ENCODE measurements around the gene SP140L.
A peak's percentile ranks its signal among the peaks of the same experiment; 100 is the strongest.
"Not testable (repeated sequence)": the region's sequence is repeated elsewhere in the genome, so short reads cannot be mapped to it uniquely, and the experiment has no call there.

SP140L gene

DNA sequence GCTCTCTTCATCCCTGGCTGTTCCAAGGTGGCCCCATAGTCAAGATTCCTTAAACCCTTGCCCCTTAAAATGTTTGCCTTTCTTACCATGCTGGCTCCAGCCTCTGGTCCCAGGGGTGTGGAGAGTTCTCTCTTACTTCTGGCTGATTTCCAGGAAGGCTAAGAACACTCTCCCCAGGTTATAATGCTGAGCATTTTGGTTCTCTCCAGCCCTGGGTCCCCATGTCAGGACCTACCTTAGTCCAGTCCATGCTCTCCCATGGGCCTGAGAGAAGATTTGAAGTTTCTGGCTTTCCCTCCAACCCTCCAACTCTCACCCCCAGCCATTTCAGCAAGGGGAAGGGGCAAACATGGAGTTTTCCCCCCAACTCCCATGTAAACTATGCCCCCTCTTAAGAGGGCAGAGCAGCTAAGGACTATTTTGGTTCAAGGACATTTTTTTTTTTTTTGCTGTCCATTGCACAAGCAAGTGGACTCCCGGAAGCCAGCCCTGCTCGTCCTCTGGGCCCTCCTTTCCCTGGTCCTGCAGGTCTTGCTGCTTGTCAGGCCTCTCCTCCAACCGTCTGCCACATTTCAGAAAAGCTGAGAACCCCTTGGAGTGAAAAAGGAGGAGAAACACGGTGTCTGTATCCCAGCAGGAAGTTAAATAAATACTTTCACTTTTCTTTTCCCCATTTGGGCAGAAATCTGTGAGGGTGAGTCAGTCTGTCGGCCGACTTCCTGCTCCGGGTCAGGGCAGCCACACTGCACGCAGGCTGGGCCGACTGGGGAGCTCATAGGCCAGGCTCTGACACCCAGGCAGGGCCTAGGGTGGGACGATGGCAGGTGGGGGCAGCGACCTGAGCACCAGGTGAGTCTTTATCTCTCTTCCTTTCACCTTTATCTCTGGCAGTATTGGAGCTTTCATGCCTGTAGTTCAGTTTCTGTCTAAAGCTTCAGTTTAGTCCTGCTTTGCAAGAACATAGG lies at the start of gene SP140L:
Gene SP140L, plus strand, starts transcription at position 741 of the 965 bp plus-strand sequence. Its CDS starts 77 bp downstream, at position 818.
- peak; percentile 68 for DNase-seq

DNA sequence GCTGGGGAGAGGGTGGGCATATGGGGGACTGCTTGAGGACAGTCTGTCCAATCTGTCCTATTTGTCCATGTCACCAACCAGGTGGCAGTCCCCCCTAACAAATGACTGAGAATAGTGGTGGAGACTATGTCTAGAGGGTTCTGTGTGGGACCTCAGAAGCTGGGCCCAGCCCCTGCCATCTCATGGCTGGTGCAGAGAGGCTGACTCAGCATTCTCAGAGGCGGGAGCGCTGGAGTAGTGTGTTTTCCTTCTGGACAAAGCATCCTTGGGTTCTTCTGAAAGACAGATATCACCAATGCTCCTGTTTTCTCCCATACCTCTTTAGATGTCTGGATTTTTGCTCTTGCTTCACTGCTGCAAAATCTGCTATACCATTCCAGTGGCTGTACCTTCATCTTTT lies 44.1 kb upstream of the SP140L start:
- no peak for DNase-seq

DNA sequence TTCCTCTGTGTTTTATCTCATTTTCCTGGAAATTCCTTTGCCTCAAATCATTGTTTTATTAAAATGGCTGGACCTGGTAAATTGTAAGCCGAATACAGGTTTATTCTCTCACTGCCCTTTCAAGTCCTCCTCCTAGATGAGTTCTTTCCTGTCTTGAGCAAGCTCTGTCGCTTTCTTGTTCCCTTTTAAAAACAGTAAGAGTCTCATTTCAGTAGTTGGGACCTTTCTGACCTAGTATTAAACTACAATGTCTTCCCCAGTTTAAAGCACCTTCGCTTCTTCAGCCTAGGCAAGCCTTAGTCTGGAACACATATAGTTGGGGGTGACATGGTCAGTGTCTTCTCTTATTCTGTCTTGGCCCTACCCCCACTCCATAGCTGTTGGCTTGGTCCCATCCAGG lies 40.9 kb upstream of the SP140L start:
- no peak for DNase-seq

DNA sequence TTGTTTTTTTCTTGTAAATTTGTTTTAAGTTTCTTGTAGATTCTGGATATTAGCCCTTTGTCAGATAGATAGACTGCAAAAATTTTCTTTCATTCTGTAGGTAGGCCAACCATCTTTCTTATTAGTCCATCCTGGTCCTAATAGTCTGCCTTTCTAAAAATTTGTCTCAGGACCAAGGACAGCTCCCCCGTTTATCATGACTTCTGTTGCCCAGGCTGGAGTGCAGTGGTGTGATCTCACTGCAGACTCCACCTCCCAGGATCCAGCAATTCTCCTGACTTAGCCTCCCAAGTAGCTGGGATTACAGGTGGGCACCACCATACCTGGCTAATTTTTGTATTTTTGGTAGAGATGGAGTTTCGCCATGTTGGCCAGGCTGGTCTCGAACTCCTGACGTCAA lies 37.7 kb upstream of the SP140L start:
- DNase-seq, result not testable (repeated sequence)

DNA sequence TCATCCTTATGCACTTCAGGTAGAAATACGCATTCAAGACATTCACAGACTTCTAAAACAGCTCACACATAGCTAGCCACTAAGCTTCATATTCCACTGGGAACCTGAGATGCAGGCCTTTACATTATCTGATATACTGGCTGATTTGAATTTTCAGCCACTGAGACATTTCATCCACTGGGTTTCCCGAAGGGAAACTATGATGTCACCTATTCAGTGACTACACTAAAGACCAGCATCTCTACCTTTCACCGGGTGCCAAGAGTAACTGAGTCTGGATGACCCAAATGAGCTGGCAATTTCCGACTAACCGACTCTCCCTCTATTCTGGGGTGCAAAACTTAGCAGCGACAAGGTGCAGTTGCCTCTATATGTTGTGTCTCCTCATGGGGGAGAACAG lies 31.8 kb upstream of the SP140L start:
- DNase-seq, result no peak

DNA sequence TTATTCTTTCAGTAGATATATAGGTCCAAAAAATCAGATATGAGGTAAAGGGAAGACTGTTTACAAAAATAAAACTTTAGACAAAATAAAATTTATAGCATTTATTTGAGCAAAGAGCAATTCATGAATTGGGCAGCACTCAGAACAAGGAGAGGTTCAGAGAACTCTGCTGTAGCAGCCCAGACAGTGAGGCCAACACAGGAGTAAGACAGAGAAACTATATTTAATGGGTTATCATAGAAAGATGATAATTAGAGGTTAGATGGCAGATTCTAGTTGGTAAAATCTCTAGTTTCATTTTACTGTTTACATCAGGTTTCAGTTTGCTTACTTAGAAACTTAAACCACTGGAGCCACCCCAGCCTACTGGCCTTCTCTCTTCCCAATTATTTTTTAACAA lies 30.1 kb upstream of the SP140L start:
- no peak for DNase-seq

DNA sequence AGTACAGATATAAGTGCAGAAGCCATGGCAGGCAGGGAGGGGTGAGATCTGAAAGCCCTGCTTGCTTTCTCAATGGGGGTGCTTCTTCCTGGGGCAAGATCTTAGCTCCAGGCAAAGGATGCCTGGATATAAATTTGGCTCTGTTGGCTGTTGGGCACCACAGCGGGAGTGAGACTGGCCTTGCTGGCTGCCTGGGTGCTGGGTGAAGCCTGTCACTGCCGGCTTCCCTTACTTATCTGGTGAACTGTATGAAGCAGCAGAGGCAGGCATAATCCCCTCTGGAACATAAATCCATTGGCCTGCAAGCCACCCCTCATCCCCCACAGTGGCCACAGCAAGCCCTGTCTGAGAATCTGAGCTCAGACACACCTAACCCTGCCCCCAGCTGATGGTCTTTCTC lies 27.4 kb upstream of the SP140L start:
- no peak for DNase-seq

DNA sequence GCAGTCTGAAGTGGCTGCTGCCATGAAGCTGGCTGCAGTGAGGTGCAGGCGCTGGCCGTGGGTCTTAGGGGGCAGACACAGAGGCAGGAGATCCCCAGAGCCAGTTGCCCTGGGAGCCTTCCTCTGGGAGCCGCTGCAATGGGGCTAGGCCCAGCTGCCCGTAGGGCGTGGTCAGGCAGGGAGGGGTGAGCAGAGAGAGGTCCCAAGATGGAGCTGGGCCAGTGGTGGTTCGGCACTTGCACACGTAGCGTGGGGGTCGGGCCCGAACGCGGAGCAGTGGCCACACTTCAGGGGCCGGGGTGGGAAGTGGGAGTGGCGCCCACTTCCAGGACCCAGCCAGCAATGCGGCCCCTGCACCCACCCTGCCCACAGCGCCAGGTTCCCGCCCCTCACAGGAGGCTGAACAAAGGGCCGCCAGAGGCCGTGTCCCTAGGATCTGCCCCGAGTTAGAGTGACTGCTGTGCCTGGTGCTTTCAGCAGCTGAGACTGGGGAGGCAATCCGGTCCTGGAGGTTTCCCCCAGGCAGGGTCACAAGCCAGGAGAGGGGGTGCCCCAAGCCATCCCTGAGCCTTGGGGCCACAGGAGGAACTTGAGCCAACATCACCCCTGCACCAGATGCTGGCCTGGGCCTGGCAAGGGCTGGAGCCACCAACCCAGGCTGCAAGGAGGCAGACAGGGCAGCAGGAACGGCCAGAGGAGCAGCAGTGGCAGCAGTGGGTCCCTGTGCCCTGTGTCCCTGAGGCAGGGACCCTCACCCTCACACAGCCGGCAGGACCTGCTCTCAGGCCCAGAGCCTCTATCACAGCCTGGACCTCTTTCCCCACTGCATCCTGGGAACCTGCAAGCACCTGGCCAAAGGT lies 21.3 kb upstream of the SP140L start:
- DNase-seq, result no peak

DNA sequence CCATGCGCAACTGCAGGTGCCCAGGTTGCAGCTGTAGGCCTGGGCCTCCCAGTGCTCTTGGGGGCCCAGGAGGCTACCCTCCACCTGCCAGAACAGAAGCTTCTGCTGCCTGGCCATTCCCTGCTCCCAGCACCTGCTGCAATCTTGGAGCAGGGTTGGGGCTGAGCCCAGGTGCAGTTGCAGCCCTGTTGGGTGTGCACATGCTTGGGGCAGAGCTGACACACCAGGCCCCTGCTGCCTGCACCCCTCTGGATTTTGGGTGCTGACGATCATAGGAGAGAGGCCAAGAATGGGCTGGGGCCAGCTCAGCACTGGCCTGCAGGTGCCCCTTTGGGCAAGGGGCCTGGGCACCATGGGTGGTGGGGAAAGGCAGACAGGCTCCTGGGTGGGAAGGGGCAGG lies 20.5 kb upstream of the SP140L start:
- no peak for DNase-seq

DNA sequence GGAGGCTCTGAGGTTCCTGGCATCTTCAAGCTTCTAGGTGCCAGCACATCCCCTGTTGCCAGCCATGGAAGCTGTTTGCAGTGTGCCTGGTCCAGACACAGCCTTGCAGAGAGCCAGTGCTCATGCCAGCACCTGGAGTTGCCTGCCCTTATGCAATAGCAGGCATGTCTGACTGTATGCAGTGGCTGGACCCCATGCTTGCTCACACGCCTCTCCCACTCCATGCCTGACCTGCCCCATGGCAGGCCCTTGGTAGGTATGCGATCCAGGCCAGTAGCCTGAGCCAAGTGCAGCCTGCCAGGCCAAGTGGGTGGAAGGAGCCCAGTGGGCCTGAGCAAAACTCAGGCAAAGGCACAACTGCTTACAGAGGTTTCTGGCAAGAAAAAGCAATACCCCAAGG lies 19.5 kb upstream of the SP140L start:
- no peak for DNase-seq

DNA sequence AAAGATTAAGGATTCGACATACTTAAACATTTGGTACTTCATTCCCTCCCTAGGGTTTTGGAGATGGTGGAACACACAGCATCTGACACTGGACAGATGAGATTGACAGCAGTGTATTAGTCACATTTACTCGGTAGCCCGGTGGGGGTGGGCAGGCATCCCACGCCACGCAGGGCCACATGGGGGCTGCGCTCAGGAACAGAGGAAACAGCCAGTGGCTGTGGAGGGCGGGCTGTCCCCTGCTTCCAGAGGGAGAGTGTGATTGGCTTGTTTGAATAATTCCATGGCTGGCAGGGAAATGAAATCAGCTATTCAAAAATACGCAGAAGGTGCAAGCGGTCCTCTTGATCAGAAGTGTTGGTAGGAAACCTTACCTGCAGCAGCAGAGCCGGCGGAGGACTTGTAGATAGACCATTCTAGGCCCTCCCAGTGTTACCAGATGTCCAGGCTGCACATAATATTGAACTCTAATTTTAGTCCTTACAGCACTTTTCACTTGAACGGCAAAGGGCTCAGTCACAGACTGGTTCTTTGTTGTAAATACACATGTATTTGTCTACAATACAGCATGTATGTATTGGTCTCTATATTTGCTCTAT lies 18.5 kb upstream of the SP140L start:
- DNase-seq, result no peak

DNA sequence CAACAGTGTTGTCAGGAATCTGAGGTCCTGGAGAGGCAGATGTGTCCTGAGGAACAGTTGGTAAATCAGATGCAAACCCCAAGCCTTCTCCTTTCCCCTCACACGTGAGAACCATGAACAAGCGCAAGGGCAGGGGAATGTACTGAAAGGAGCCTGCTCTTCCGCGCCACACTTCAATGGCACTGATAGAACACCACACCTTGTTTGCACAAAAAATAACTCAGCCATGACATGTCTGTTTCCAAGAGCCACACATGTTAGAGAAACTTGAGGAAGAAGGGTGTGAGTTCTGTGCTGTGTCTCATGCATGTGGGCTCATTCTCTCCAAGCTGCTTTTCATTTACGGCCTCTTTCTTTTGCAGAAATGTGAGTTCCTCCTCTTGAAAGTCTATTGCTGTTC lies 16.2 kb upstream of the SP140L start:
- DNase-seq, result not testable (repeated sequence)

DNA sequence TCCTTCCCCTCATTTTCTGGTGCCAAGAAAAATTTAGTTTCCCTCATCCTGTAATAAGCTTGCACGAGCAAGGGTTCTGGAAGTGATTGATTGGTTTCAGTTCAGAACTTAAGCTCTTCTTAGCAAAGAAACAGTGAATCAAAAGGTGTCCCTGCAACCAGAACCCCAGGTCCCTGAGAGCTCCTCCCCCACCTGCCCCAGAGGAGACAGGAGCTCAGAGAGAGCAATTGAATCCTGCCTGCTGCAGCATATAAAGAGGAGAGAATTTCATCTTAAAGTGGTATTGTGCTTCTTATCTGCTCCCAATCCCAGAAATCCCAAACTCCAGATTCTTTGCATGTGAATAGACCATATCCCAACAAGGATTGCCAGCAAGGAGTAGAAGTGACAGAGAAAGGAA lies 15.4 kb upstream of the SP140L start:
- not testable (repeated sequence) for DNase-seq

DNA sequence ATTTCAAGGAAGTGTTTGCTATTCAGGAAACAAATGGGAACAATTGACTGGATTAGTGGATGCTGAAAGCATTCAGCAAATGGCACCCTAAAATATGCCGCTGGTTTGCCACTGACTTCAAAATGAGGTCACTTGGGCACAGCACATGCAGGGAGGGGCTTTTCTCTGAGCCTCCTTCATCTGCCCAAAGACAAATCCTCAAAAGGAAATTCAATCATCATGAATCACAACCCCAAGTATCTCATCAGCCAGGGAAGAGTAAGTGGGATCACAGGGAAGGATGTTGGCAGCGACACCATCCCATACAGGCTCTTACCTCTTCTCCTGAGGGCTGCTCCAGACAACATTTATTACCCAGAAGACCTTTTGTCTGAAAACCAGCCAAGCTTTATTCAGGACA lies 14.4 kb upstream of the SP140L start:
- DNase-seq, result no peak

DNA sequence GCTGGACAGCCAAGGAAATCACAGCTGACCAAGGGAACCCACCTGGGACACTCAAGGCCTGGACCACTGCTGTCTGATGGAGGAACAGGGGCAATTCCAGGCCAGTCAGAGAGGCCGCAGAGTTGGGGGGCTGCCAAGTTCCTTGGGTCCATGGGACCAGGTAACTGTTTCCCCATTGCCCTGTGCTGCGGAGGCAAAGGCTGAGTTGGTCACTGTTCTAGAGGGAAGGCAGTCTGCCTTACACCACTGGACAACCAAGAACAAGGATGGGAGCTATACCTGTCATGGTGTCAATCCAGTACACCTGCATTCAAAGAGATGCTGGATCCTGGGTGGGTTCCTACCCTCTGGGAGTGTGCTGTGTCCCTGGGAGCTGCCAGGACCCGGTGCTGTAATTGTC lies 9.6 kb upstream of the SP140L start:
- no peak for DNase-seq

DNA sequence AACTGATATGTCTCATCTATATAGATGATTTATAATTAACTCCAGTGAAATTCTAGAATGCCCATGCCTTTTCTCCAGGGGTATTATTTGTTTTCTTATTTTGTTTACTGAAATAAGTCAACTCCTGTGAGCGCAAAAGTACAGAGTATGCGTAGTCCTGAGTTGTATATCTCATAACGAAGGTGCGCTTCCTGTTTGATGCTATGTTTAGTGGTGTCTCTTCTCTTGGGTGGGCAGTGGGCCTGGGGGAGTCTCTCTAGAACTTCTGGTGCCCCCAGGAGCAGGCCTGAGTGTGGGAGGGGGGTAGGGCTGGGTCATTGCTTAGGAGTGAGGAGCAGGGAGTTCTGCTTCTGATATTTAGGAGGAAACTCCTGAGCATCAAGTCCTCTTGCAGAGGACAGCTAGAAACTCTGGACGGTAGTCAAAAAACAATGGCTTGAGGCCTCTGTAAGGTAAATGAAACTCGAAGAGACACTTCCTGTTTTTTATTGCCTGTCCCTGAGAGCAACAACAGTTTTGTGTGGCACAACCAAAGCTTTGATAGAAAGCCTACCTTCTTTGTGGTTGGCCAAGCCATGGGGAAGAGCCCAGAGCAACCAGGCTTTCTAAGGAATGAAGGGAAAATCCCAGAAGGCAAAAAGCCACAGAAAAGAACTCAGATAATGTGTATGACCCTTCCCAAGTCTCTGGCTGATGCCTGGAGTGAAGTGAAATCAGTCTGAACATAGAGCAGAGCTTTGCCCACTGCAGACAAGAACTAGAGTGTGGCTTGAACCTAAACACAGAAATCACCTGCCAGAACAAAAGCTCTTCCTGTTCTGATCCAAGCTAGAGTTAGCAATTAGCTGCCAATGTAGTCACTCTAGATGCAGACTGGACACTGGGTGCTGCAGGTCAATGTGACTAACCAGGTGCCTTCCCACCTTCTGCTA lies 8.5 kb upstream of the SP140L start:
- no peak for DNase-seq

DNA sequence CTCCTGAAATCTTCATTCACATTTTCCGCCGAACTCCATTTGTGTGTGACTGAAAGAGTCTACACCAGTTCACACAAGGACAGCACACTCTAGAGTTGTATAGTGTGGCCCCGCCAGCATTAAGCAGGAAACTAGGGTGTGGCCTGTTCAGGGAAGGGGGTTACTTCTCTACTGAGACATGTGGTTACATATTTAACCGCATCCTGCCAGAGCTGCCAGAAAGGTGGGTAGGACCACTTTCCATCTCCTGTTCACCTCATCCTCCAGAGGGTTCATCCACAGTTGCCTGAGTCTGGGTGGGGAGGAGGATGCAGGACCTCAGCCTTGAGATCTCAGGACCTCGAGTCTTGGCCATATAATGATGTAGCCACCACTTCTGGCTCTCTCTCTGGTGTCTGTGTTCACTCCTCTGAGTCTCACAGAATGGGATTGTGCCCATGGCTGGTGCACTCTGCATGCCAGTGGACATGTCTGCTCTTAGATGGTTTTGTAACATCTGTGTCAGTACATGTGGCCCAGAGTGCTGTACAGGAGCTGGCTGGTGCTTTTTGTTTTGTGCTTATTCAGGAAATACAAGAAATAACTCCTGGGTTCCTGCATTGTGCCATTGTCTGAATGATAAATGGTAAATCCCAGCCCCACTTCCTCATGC lies 7.7 kb upstream of the SP140L start:
- peak; percentile 43 for DNase-seq

DNA sequence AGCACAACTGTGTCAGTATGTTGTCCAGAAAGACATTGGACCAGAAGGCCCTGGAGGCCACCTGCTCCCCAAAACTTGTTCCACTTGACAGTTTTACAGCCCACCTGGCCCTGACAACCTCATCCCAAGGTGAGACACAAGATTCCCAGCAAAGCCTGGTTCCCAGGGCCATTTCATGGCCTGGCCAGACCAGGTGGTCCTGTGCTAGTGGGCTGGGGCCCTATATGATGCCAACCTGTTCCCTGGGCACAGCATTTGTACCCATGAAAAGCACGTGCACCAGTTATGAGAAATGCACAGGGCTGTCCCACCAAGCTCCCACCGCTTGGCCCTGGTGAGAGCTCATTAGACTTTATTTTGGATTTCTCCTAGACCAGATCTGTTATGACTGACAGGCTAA lies 6.0 kb upstream of the SP140L start:
- DNase-seq, result no peak

DNA sequence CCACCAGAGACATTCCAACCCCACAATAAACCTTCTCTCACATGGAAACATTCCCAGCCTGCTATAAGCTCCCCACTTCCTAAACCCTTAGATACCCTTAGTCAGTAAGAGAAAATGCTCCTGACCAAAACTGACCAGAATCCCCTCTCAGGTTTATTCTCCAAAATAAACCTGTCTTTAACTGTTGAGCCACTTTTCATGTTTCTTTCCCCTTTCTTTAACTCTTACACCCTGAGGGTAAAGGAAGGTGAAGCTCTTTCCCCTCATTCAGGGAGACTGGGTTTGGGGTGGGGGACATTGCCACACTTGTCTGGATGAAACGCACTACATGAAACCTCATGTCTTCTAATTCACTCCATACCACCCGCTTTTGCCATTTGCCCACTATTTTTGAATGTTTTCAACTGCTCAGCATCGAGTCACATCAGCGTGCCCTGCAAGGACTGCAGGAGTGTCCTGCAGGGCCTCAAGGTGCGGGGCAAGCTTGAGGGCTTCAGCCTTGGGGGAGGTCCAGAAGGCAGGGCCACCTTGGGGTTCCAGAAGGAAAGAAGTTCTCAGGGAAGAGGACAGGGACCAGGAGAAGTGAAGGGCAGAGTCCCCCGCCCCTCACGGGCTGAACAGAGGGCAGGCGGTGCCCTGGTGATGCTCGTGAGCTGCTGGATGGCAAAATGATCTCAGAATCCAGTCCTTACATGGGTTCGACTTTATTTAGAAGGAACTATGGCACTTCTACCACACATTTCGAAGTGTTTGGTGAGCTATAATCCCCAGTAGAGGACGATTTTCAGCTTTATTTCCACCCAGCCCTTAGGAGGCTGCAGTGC lies 4.2 kb upstream of the SP140L start:
- DNase-seq, result no peak

DNA sequence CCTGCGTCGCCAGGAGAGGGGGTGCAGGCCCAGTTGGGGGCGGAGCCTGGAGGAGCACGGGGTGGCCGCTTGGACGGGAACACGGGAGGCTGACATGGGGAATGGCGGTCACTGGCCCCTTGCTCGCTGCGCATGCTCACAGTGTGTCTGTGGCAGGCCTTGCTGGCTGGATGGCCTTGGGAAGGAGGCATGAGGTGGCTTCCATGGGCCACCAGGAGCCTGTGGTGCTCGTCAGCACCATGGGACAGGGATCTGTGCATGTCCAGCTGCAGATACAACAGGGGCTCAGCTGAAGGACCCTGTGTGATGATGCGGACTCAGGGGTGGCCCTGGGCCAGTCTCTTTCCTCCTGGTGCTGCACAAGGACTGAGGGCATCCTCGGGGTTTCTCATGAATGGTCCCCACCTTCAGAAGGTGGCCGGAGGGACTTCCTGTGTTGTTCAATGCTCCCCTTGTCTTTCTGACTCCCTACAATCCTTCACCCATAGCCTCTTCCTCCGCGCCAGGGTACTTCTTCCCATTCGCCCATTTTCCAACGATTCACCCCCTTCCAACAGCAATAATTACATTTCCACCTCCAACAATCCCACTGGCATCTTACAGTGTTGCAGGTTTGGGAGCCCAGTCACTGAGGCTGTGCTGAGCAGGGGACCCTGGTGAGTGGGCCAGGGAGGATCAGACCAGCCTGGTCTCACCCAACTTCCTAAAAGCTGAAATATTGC lies 3.4 kb upstream of the SP140L start:
- DNase-seq, result no peak

Data from activated T-cell treated with anti-CD3 and anti-CD28 coated beads for 4 hours (primary cell).